Lower leg skin (tissue), 4 donors: Measurements from ENCODE around the gene TMPRSS6. TPM values are rescaled to one million over a fixed set of nuclear protein-coding genes. Genes with fewer than 3 reads are reported as not detected.

Source experiments
- DNase-seq, 2 donors: peaks; one replicate each; pipeline ENCODE4 v3.0.0-alpha.2; 2019; ENCODE audit warnings: low spot score in 2 of 2
- H3K4me3 ChIP-seq: fragments of 200-600 bp; sonication (generic); 2 replicates; pipeline ENCODE4 v1.5.1; 2017; ENCODE audit warnings: mild to moderate bottlenecking, low read depth; ENCODE audit not compliant: poor library complexity, severe bottlenecking
- CTCF ChIP-seq, 3 donors: fragments of 450-650 bp; IDR thresholded peaks; one replicate each; pipeline ENCODE4 v1.5.1; 2016; ENCODE audit warnings: antibody characterized with exemption in 3 of 3, mild to moderate bottlenecking in 3 of 3, moderate library complexity in 2 of 3
- POLR2A ChIP-seq, 2 donors: fragments of 450-650 bp; IDR thresholded peaks; one replicate each; pipeline ENCODE4 v1.6.1; 2016 to 2017; ENCODE audit warnings: antibody characterized with exemption in 2 of 2, mild to moderate bottlenecking in 1 of 2, moderate library complexity in 1 of 2
- WGBS, 2 donors: methylation state at CpG; one replicate each; pipeline ENCODE4 v1.1.5; 2018; 5-methylcytosine and 5-hydroxymethylcytosine counted together
- intact Hi-C: fragments of 100-400 bp; cut with DNase I; formaldehyde crosslinking; loops from one replicate; pipeline ENCODE4 v1.15.0; 2023; ENCODE audit warnings: low total_unique reads
- total RNA-seq, 4 donors: library from RNA; depleted of rRNA; stranded (reverse); fragments of >200 nt; gene quantifications; one replicate each; pipeline ENCODE4 v1.1.0, GENCODE V29; 2016

TMPRSS6 gene
- total RNA-seq, 4 donors from 2014 or later, result 0.65 to 7.5 (median 2.8) TPM

GRCh38 chr22:37017356-37017755 is 92.2 kb downstream of the TMPRSS6 start:
- no peak overlapping the region for H3K4me3 ChIP-seq
- intact Hi-C loops, result no loop called here
- 84 to 90% methylated on average over 10 of the region's 10 CpGs for WGBS, 2 donors
- no peak for DNase-seq
- TF ChIP-seq CTCF (IDR thresholded peaks at IDR 0.05) (no peak), POLR2A (IDR thresholded peaks at IDR 0.05) (no peak)

GRCh38 chr22:37016134-37016910 is 93.2 kb downstream of the TMPRSS6 start:
- no peak overlapping the region for H3K4me3 ChIP-seq
- intact Hi-C loops, result no loop called here
- WGBS, 2 donors, result 88 to 90% methylated on average over 14 of the region's 14 CpGs
- no peak for TF ChIP-seq POLR2A (IDR thresholded peaks at IDR 0.05)
- TF ChIP-seq CTCF (IDR thresholded peaks at IDR 0.05), result no peak
- DNase-seq, result no peak

- TF ChIP-seq POLR2A (IDR thresholded peaks at IDR 0.05), result no peak
- 80 to 89% methylated on average over 4 of the region's 4 CpGs for WGBS, 2 donors
- no peak for DNase-seq
- intact Hi-C loops, result no loop called here
- H3K4me3 ChIP-seq, result no peak overlapping the region
Observed at GRCh38 chr22:37015587-37015878, 94.0 kb downstream of the TMPRSS6 start.

Other genes with a start within 250 kb of the TMPRSS6 start
- gene NCF4, start 248.7 kb downstream of the TMPRSS6 start, total RNA-seq, result 1 to 10 TPM; 2.6 to 6.4 (median 5.4) TPM
- 10 to 100 TPM in 1 of 4 donors, 1 to 10 TPM in 3; 3.2 to 10.7 (median 5.5) TPM for gene CSF2RB, start 196.1 kb downstream of the TMPRSS6 start, total RNA-seq
- 100 to 1,000 TPM in 1 of 4 donors, 10 to 100 TPM in 3; 47.9 to 114 (median 62.5) TPM for gene TST, start 90.3 kb downstream of the TMPRSS6 start, total RNA-seq
- 100 to 1,000 TPM; 225 to 336 (median 276) TPM for gene MPST, start 90.0 kb downstream of the TMPRSS6 start, total RNA-seq
- gene KCTD17, start 58.0 kb downstream of the TMPRSS6 start, total RNA-seq, result 10 to 100 TPM; 32.4 to 58.0 (median 48.1) TPM
- 10 to 100 TPM in 1 of 4 donors, 1 to 10 TPM in 3; 6.1 to 15.9 (median 8.8) TPM for gene IL2RB, start 40.2 kb upstream of the TMPRSS6 start, total RNA-seq
- 1 to 10 TPM in 3 of 4 donors, under 1 TPM in 1; 0.81 to 8.9 (median 2.1) TPM for gene C1QTNF6, start 78.5 kb upstream of the TMPRSS6 start, total RNA-seq
- not detected for gene SSTR3, start 102.8 kb upstream of the TMPRSS6 start, total RNA-seq
- gene RAC2, start 134.6 kb upstream of the TMPRSS6 start, total RNA-seq, result 1 to 10 TPM; 2.6 to 8.6 (median 6.7) TPM
- 10 to 100 TPM in 1 of 4 donors, 1 to 10 TPM in 3; 1.4 to 13.1 (median 3.0) TPM for gene CYTH4, start 172.8 kb upstream of the TMPRSS6 start, total RNA-seq